GM12864 (cell line): Measurements from ENCODE around the gene DR1.
"Not testable (repeated sequence)": the region's sequence is repeated elsewhere in the genome, so short reads cannot be mapped to it uniquely, and the experiment has no call there.

Experiments used
- DNase-seq: peaks from one replicate; pipeline ENCODE4 v3.0.0-alpha.2; 2011; ENCODE audit warnings: low read depth
- H3K4me3 ChIP-seq: 2 replicates; pipeline ENCODE4 v1.5.1; 2011; ENCODE audit warnings: mild to moderate bottlenecking, low read depth, low read length, control low read depth
- TF ChIP-seq, protein P1 (sequence below): IDR thresholded peaks from 2 replicates; pipeline ENCODE4 v1.5.1; 2011; ENCODE audit warnings: low read depth, mild to moderate bottlenecking, moderate library complexity, low read length, control low read depth, inconsistent platforms; ENCODE audit errors: missing control alignments

The DR1 gene

DNA sequence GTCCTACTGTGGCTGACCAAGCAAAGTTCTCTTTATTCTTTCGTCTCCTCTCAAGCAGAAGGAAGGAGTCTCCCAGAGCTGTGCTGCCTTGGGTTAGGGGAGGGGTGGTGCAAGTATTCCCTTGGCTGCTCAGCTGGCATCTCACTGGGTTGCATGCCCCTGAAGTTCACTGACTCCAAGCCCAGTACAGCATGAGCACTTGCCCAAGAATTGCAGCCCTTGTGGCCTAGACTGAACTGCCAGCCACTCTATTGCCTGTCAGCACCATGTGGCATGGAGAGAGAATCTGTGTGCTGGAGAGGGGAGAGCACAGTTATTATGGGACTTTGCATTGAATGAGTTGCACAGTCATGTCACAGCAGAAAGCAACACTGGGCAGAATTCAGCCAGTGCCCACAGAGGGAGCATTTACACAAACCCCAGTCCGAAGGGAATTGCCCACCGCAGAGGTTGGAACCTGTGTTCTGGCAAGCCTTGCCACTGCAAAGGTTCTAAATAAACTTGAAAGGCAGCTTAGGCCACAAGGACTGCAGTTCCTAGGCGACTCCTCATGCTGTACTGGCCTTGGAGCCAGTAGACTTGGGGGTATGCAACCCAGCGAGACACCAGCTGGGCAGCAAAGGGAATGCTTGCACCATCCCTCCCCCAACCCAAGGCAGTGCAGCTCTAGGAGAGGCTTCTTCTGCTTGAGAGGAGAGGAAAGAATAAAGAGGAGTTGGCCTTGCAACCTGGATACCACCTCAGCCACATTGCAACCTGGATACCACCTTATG, 28.8 kb downstream of the DR1 start:
- DNase-seq: no peak
- H3K4me3 ChIP-seq: no peak overlapping the region
- TF ChIP-seq, protein P1, sequence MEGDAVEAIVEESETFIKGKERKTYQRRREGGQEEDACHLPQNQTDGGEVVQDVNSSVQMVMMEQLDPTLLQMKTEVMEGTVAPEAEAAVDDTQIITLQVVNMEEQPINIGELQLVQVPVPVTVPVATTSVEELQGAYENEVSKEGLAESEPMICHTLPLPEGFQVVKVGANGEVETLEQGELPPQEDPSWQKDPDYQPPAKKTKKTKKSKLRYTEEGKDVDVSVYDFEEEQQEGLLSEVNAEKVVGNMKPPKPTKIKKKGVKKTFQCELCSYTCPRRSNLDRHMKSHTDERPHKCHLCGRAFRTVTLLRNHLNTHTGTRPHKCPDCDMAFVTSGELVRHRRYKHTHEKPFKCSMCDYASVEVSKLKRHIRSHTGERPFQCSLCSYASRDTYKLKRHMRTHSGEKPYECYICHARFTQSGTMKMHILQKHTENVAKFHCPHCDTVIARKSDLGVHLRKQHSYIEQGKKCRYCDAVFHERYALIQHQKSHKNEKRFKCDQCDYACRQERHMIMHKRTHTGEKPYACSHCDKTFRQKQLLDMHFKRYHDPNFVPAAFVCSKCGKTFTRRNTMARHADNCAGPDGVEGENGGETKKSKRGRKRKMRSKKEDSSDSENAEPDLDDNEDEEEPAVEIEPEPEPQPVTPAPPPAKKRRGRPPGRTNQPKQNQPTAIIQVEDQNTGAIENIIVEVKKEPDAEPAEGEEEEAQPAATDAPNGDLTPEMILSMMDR: no peak

DNA sequence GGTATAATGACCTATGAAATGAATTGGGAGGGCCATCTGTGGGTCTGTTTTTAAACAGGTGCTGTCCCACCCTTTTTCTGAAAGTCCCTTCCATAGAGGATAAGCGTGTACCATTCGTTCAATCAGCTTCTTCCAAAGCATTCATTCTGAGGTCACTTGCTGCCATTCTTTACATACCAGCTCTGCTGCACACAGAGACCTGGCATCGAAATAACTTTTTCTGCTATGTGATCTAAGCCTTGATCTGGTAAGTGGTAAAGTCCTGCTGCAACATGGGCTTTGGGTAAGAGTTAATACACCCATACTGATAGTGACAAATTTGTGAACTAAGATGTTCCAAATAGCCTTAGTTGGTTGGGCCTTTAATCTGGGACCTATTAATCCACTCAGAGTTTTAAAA, 38.9 kb downstream of the DR1 start:
- DNase-seq: no peak
- TF ChIP-seq, protein P1: no peak
- H3K4me3 ChIP-seq: no peak overlapping the region

DNA sequence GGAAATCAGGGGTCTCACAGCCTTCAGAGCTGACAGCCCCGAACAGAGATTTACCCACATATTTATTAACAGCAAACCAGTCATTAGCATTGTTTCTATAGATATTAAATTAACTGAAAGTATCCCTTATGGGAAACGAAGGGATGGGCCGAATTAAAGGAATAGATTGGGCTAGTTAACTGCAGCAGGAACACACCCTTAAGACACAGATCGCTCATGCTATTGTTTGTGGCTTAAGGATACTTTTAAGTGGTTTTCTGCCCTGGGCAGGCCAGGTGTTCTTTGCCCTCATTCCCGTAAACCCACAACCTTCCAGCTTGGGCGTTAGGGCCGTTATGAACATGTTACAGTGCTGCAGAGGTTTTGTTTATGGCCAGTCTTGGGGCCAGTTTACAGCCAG, 40.6 kb downstream of the DR1 start:
- H3K4me3 ChIP-seq, DNase-seq: not testable (repeated sequence)

DNA sequence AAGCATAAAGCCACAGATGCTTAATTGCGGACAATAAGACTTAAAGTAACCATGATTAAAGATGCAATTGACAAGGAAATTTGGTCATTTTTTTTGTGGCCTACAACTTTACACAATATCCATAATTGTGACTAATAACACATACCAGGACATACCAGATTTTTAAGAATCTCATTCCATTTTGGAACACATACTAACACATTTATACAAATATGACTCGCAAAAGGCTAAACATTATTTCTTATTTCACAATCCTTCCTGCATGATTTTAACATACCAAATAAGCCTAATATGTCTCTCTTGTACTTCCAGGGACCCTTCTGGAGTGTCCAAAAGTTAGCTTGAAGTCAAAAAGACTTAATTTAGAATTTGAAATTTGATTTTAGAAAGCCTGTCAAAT, 48.8 kb downstream of the DR1 start:
- TF ChIP-seq, protein P1: no peak
- no peak for DNase-seq

DNA sequence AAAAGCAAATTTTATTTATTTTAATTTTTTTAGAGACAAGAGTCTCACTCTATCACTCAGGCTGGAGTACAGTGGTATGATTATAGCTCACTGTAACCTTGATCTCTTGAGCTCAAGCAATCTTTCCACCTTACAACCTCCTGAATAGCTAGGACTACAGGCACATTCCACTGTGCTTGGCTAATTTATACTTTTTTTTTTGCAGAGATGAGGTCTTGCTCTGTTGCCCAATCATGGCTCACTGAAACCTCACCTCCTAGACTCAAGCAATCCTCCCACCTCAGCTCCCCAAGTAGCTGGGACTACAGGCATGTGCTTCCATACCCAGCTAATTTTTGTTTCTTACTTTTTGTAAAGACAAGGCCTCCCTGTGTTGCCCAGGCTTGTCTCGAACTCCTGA, 49.5 kb downstream of the DR1 start:
- no peak for DNase-seq
- TF ChIP-seq, protein P1: no peak
- no peak overlapping the region for H3K4me3 ChIP-seq

More for the DNA sequence above, 48.8 kb downstream of the DR1 start:
- no peak overlapping the region for H3K4me3 ChIP-seq

DNA sequence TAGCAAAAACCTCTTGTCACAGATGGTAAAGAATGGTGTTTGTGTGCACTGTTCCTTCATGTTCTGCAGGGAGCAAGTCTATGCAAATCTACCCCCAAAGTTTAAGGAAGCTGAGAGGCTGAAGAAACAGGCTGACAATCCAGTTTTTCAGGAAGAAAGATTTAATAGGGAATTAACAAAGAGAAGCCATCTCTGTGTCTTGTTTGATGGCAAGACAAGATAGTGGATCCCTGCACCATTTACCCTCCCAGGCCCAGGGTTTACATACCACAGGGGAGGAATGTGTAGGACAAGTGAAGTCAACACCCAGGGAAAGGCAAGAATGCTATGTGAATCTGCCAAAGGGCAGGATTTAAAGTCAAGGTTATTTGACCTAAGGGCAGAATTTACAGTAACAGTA, 54.1 kb downstream of the DR1 start:
- no peak for DNase-seq
- TF ChIP-seq, protein P1: no peak
- H3K4me3 ChIP-seq: no peak overlapping the region

DNA sequence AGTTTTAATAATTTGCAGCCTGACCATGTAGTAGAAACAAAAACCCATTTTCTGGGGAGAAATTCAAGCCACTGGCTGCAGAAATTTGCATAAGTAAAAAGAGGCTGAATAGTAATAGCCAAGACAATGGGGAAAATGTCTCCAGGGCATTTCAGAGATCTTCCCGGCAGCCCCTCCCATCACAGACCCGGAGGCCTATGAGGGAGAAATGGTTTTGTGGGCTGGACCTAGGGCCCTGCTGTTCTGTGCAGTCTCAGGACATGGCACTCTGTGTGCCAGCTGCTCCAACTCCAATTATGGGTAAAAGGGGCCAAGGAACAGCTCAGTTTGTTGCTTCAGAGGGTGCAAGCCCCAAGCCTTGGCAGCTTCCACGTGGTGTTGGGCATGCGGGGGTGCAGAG, 62.5 kb downstream of the DR1 start:
- no peak for DNase-seq
- H3K4me3 ChIP-seq: no peak overlapping the region
- TF ChIP-seq, protein P1: no peak
